K562 (cell line): ENCODE data around the gene LILRA5. TPM values are rescaled to one million over a fixed set of nuclear protein-coding genes. Genes with fewer than 3 reads are reported as not detected.
"Not testable (repeated sequence)": the region's sequence is repeated elsewhere in the genome, so short reads cannot be mapped to it uniquely, and the experiment has no call there.

Experiments
- ATAC-seq: fragments of 200-7000 bp; cut with Tn5 transposase; 3 replicates; pipeline ENCODE4 v1.9.1; 2020; ENCODE audit warnings: moderate library complexity
- BruUV-seq: library from RNA; stranded (reverse); fragments of 400-500 nt; replicated peaks from 2 replicates; lab custom pipeline; 2021; lab: Mats Ljungman, UMichigan
- CTCF ChIA-PET: fragments of 300-600 bp; formaldehyde crosslinking; extraction: SDS; loops from one replicate; lab custom pipeline; 2021; ENCODE audit warnings: low intra/inter-chr PET ratio; lab: Yijun Ruan, JAX
- POLR2A ChIA-PET: fragments of 300-600, 350-650 bp; sonication (Branson Sonifier 250); formaldehyde crosslinking; extraction: SDS; loops from one replicate; lab custom pipeline; 2021; ENCODE audit warnings: antibody characterized with exemption, inconsistent platforms; lab: Yijun Ruan, JAX
- DNase-seq, 4 experiments: peaks; one replicate each; pipeline versions ENCODE4 v3.0.0 to v3.0.0-alpha.2; 2011 to 2018; ENCODE audit warnings: low spot score in 3 of 4, mixed read lengths in 3 of 4; ENCODE audit errors: extremely low read depth in 1 of 4
- FAIRE-seq: peaks from 2 replicates; lab custom pipeline; 2011; peaks lifted over from hg19 to GRCh38; lab: Jason Lieb, UNC
- H2AFZ ChIP-seq: 2 replicates; pipeline ENCODE4 v1.6.0; 2011; ENCODE audit warnings: low read depth, low read length, control low read depth, inconsistent platforms
- H3K27ac ChIP-seq: fragments of 200-600 bp; 3 replicates; pipeline ENCODE4 v1.8.0; 2011; ENCODE audit warnings: low read depth, mild to moderate bottlenecking, control low read depth, inconsistent platforms, low read length, moderate library complexity, mixed read lengths; ENCODE audit errors: extremely low read depth
- H3K27me3 ChIP-seq, 2 experiments: fragments of 300-600 bp in 1 of 2; 2 replicates in 1 of 2; 3 replicates in 1 of 2; pipeline versions ENCODE4 v1.6.0 to v1.8.0; 2011; ENCODE audit warnings: inconsistent platforms in 2 of 2, low read length in 2 of 2, mild to moderate bottlenecking in 1 of 2, mixed read lengths in 1 of 2, moderate library complexity in 1 of 2; ENCODE audit not compliant: control insufficient read depth in 2 of 2, insufficient read depth in 2 of 2
- H3K36me3 ChIP-seq: fragments of 300-600 bp; 3 replicates; pipeline ENCODE4 v1.8.0; 2011; ENCODE audit warnings: mild to moderate bottlenecking, low read length, inconsistent platforms; ENCODE audit not compliant: control insufficient read depth, insufficient read depth
- H3K4me1 ChIP-seq, 2 experiments: fragments of 200-600 bp in 1 of 2; replicated peaks in 1 of 2; 2 replicates in 1 of 2; 3 replicates in 1 of 2; pipeline versions ENCODE4 v1.5.1 to v1.8.0; 2011; ENCODE audit warnings: inconsistent platforms in 2 of 2, low read length in 2 of 2, mild to moderate bottlenecking in 1 of 2, mixed read lengths in 1 of 2, moderate library complexity in 1 of 2; ENCODE audit not compliant: control insufficient read depth in 2 of 2, insufficient read depth in 2 of 2
- H3K4me2 ChIP-seq: 2 replicates; pipeline ENCODE4 v1.6.1; 2011; ENCODE audit warnings: low read length, control low read depth, inconsistent platforms, mixed read lengths; ENCODE audit not compliant: insufficient read depth
- H3K4me3 ChIP-seq: fragments of 200-600 bp; sonication (generic), shearing (Covaris generic); 2 replicates; pipeline ENCODE4 v1.5.1; 2016; ENCODE audit warnings: control low read depth, inconsistent platforms
- H3K79me2 ChIP-seq: fragments of 200-600 bp; 3 replicates; pipeline ENCODE4 v1.8.0; 2011; ENCODE audit warnings: low read length, inconsistent platforms; ENCODE audit not compliant: control insufficient read depth, insufficient read depth
- H3K9ac ChIP-seq, 2 experiments: 2 replicates each; pipeline versions ENCODE4 v1.6.0 to v1.6.1; 2011; ENCODE audit warnings: low read depth in 2 of 2, low read length in 2 of 2, control low read depth in 1 of 2, inconsistent platforms in 1 of 2, mild to moderate bottlenecking in 1 of 2, mixed read lengths in 1 of 2; ENCODE audit not compliant: insufficient read depth in 1 of 2
- H3K9me1 ChIP-seq: one replicate; pipeline ENCODE4 v1.6.0; 2011; ENCODE audit warnings: inconsistent platforms, mild to moderate bottlenecking, low read length, moderate library complexity; ENCODE audit not compliant: control insufficient read depth, insufficient read depth
- H3K9me3 ChIP-seq: replicated peaks from 2 replicates; pipeline ENCODE4 v1.5.1; 2011; ENCODE audit warnings: low read depth, low read length, inconsistent platforms; ENCODE audit not compliant: control insufficient read depth, insufficient read depth
- H4K20me1 ChIP-seq: replicated peaks from 2 replicates; pipeline ENCODE4 v1.6.1; 2011; ENCODE audit warnings: low read length, inconsistent platforms, mixed read lengths; ENCODE audit not compliant: control insufficient read depth, insufficient read depth
- MAFF ChIP-seq: IDR thresholded peaks from 2 replicates; pipeline ENCODE4 v1.6.1; 2012; ENCODE audit warnings: low read length, improper control_type of control experiment
- WGBS: fragments of 100-300 bp; shearing (Covaris generic); methylation state at CpG from one replicate; pipeline ENCODE4 v1.1.6; 2016; ENCODE audit warnings: low coverage, mixed read lengths; ENCODE audit not compliant: insufficient coverage; ENCODE audit errors: missing lambda C conversion rate; 5-methylcytosine and 5-hydroxymethylcytosine counted together
- in situ Hi-C: fragments of 300-500 bp; cut with MboI; formaldehyde crosslinking; loops from 4 replicates; pipeline ENCODE4 v1.15.0; 2018; ENCODE audit warnings: inconsistent platforms, mixed read lengths
- intact Hi-C: fragments of 100-400 bp; cut with micrococcal nuclease; formaldehyde crosslinking; loops from 2 replicates; pipeline ENCODE4 v1.14.2; 2022
- polyA plus RNA-seq, 8 experiments: library from polyadenylated mRNA; depleted of rRNA in 4 of 8; stranded (reverse) in 5 of 8; unstranded in 3 of 8; fragments of >200 nt; fragmentation: Nextera tagmentation in 2 of 8; fragmentation: Illumina TruSeq in 1 of 8; extraction: Ambion mirVana in 2 of 8; extraction: Trizol in 1 of 8; gene quantifications; 2 replicates each; pipeline versions ENCODE4 v1.2.1 to v1.2.3, GENCODE V29; 2011 to 2014; ENCODE audit warnings: inconsistent platforms in 1 of 8, missing spikeins in 1 of 8
- total RNA-seq, 7 experiments: library from RNA; depleted of rRNA in 6 of 7; stranded (reverse); fragments of >200 nt in 6 of 7; fragmentation: Illumina TruSeq in 2 of 7; extraction: Trizol in 2 of 7; gene quantifications; 2 replicates each; pipeline versions ENCODE4 v1.2.1 to v1.2.3, GENCODE V29; 2011 to 2021; ENCODE audit warnings: low replicate concordance in 1 of 7

Gene LILRA5
- total and polyA plus RNA-seq, 9 of the 15 experiments (the other 6 are each of a cell fraction or from before 2014, with no cell fraction given) = not detected

DNA sequence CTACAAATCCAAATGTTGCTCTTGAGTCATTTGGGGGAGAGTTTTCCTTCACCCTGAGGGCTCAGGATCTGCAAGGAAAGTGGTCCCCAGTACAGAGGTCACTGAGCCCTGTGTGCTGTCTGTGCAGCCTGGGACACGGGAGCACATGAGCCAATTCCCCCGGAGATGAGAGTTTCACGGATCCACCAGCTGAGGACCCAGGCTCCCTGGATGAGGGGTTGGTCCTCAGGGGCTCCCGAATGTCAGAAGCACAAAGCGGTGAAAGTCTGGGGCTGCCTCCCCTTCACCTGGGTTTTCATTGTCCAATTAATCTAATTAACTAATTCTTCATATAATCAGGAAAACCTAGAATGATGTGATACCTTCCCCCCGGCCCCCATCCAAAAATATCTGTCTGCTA is 18.4 kb downstream of the LILRA5 start:
- intact Hi-C loops = no loop called here
- FAIRE-seq = no peak

GRCh38 chr19:54289160-54289559 is 23.8 kb downstream of the LILRA5 start:
- POLR2A ChIA-PET, H3K79me2 ChIP-seq, H3K9me1 ChIP-seq, H2AFZ ChIP-seq, in situ Hi-C loops, ATAC-seq, H3K4me1 ChIP-seq, intact Hi-C loops, H3K27ac ChIP-seq, H3K9me3 ChIP-seq, DNase-seq, CTCF ChIA-PET, H3K4me2 ChIP-seq, FAIRE-seq, BruUV-seq, H4K20me1 ChIP-seq, H3K4me3 ChIP-seq, H3K36me3 ChIP-seq, H3K9ac ChIP-seq: not testable (repeated sequence)
- 0% methylated on average over 1 of the region's 8 CpGs for WGBS
- peaks cover 11 to 32% of the 10 kb centered on the region in 2 experiments; a peak in 4 of 5 replicates for H3K27me3 ChIP-seq

More for the DNA sequence above, 18.4 kb downstream of the LILRA5 start:
- H3K79me2 ChIP-seq = no peaks in the 10 kb centered on the region
- H3K4me2 ChIP-seq = no peak overlapping the region
- H3K27ac ChIP-seq = no peak overlapping the region
- H3K4me1 ChIP-seq = no peaks in the 10 kb centered on the region
- H4K20me1 ChIP-seq = 0 out of 2 replicates have a peak, but pooled peaks cover 4% of the 10 kb centered on the region
- no peak overlapping the region for H2AFZ ChIP-seq
- no peak overlapping the region for H3K9ac ChIP-seq
- ATAC-seq = no peak
- CTCF ChIA-PET = no interaction called here
- WGBS = 4% methylated on average over 6 of the region's 6 CpGs
- no peaks in the 10 kb centered on the region for H3K9me1 ChIP-seq
- H3K4me3 ChIP-seq = no peak overlapping the region
- in situ Hi-C loops = no loop called here
- H3K36me3 ChIP-seq = no peaks in the 10 kb centered on the region
- no peak for TF ChIP-seq MAFF
- TF ChIP-seq, all 486 proteins: peak for 0
- BruUV-seq = no TSS peak
- POLR2A ChIA-PET = no interaction called here
- Histone ChIP-seq H3K27me3 (peaks cover 0 to 35% of the 10 kb centered on the region in 2 experiments; a peak in 3 of 5 replicates), H3K9me3 (no peaks in the 10 kb centered on the region)
- DNase-seq = no peak
